Stimulated activated effector memory CD8-positive, alpha-beta T cell treated with anti-CD3 and anti-CD28 coated beads, Interleukin-12 subunit alpha, Interleukin-12 subunit beta, amount 100 ng/mL, for 72 hours (primary cell): ENCODE results near the gene C9orf152.
"Not testable (repeated sequence)": the region's sequence is repeated elsewhere in the genome, so short reads cannot be mapped to it uniquely, and the experiment has no call there.

ENCODE experiments used
- ATAC-seq: fragments of 150-1000 bp; cut with Tn5 transposase; 2 replicates; pipeline ENCODE4 v1.10.0; 2021
- DNase-seq, 2 donors: peaks; one replicate each; pipeline ENCODE4 v3.0.0; 2021 to 2022; ENCODE audit warnings: low spot score in 2 of 2
- H3K27ac Mint-ChIP-seq: one replicate; pipeline ENCODE4 v1.8.0; 2022; ENCODE audit warnings: mild to moderate bottlenecking, mixed read lengths
- H3K36me3 Mint-ChIP-seq: one replicate; pipeline ENCODE4 v1.8.0; 2022; ENCODE audit warnings: mild to moderate bottlenecking, mixed read lengths
- H3K4me1 Mint-ChIP-seq: one replicate; pipeline ENCODE4 v1.8.0; 2022; ENCODE audit warnings: mixed read lengths
- H3K4me3 Mint-ChIP-seq: one replicate; pipeline ENCODE4 v1.8.0; 2022; ENCODE audit warnings: mild to moderate bottlenecking, mixed read lengths
- H3K9me3 Mint-ChIP-seq: one replicate; pipeline ENCODE4 v1.8.0; 2022; ENCODE audit warnings: mixed read lengths

C9orf152 gene

DNA sequence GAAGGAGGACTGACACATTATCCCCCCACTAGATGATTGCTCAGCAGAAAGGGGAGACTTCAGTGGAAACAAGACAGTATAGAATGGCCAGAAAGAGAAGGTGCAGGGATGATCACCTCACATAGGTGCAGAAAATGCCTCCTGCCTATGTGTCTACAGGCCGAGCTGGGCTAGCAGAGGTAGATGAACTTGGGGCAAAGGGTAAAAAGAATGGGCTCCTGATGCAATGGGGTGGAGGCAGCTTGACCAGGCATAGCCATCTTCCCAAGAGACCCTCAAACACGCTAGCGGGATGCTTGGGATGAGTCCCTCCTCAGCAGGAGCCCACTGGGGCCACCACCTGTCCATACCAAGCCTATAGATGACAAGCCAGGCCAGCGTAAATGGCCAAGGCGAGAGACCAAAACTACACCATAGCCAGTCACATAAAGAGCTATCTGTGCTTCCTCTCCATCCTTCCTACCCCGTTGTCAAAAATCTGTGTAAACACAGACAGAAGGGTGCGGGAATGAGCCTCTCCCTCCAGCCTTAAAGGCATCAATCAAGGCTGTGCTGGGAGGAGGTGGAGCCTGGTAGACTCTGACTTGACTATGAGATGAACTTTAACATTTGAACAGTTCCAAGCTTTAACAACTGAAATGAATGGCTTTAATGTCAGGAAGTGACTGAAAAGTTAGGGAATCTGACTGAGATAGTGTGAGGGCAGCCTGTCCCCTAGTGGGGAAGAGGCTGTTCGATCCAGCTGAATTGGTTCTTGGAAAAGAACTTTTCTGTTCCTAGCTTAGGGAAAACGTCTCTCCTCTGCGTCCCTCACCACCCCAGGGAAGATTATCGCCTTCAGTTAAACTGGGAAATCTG is 10.4 kb downstream of the C9orf152 start:
- Mint-ChIP-seq H3K4me3 (no peak overlapping the region), H3K27ac (no peak overlapping the region), H3K4me1 (no peaks in the 10 kb centered on the region), H3K9me3 (no peaks in the 10 kb centered on the region), H3K36me3 (no peaks in the 10 kb centered on the region)
- no peak for DNase-seq
- ATAC-seq = no peak

DNA sequence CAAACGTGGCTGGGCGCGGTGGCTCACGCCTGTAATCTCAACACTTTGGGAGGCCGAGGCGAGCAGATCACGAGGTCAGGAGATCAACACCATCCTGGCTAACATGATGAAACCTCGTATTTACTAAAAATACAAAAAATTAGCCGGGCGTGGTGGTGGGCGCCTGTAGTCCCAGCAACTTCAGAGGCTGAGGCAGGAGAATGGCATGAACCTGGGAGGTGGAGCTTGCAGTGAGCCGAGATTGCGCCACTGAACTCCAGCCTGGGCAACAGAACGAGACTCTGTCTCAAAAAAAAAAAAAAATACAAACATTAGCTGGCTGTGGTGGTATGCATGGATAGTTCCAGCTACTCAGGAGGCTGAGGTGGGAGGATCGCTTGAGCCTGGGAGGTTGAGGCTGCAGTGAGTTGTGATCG is 11.9 kb downstream of the C9orf152 start:
- not testable (repeated sequence) for DNase-seq, ATAC-seq, H3K27ac Mint-ChIP-seq, H3K4me1 Mint-ChIP-seq, H3K9me3 Mint-ChIP-seq, H3K36me3 Mint-ChIP-seq, H3K4me3 Mint-ChIP-seq

DNA sequence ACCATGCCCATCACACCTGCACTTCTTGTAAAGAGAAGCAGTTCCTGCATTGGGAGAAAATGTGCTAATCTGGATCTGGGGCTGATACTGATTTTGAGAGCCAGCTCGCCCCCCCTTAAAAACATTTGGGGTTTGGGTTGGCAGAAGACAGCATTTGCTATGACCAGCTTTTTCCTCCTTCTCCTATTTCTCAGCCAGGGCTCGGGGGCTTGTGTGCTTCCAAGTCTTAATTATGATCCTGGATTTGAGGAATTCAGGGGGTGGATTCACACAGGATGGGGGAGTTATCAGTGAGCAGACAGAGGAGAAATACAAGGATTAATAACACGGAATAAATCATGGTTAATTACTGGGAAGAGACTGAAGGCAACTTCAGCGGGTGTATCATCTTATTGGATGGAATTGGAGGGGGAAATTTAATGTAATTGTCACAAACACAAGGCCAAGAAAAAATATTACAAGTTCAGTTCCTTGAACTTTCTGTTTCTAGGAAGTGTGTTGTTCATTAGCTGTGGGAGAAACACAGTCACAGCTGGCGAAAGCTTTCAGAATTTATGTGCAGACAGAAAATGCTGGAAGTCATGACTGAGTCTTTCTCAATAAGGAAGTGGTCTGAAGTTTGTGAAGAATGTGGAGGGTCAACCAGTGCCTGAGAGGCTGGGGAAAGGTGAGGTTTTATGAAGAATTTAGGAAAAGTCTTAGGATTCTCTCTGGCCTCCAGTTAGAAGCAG is 15.3 kb downstream of the C9orf152 start:
- no peak overlapping the region for H3K27ac Mint-ChIP-seq
- no peak for DNase-seq
- H3K36me3 Mint-ChIP-seq = no peaks in the 10 kb centered on the region
- H3K4me3 Mint-ChIP-seq = no peak overlapping the region
- ATAC-seq = no peak
- no peaks in the 10 kb centered on the region for H3K9me3 Mint-ChIP-seq
- H3K4me1 Mint-ChIP-seq = no peaks in the 10 kb centered on the region

DNA sequence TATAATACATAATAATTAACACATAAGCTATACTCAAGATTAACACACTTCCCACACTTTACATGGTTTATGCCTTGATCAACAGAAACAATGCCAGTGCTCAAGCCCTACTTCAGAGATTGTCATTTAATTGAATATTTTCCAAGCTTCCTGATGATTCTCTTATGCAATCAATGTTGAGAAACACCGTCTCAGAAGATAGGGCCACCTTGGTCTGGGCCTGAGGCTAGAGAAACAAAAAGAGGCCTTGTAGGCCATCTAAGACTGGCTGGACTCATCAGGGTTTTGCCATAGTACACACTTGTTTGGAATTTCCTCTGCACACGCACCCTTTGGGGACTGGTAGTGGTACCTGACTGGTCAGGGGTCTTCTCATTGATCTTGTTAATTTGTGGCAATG is 16.3 kb downstream of the C9orf152 start:
- ATAC-seq = no peak
- H3K27ac Mint-ChIP-seq = no peak overlapping the region

DNA sequence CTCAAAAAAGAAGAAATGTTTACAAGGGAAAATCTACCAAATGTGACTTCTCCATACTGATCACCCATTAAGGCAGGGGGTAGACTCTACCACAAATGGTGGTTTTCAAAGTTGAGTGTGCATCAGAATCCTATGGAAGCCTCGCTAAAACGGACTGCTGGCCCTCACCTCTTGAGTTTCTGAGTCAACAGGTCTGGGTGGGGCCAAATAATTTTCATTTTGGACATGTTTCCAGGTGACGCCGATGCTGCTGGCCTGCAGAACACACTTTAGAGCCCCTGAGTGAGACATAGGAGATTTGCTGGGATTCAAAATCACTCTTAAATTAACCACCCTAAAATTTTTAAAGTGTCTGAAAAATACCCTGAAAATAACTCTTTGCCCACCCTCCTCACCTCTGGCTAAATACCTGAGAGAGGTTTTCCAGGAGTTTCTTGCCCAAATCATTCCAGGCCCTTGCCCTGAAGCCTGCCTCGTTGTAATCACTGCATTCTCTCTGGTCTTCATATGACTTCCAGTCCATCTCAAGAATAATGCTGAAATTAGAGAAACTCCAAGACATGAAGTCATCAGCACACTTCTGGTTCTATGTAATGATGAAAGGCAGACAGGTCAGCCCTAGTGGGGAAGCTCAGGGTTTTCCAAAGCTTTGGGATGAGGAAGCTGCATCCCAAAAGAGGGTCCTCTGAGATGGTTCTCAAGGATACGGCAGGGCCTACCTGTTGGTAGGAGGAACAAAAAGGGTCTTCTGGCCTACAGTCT is 18.2 kb downstream of the C9orf152 start:
- no peaks in the 10 kb centered on the region for H3K9me3 Mint-ChIP-seq
- no peaks in the 10 kb centered on the region for H3K4me1 Mint-ChIP-seq
- DNase-seq = no peak
- no peak overlapping the region for H3K27ac Mint-ChIP-seq
- H3K4me3 Mint-ChIP-seq = no peak overlapping the region
- ATAC-seq = no peak
- no peaks in the 10 kb centered on the region for H3K36me3 Mint-ChIP-seq

More for the DNA sequence above, 16.3 kb downstream of the C9orf152 start:
- Mint-ChIP-seq H3K36me3 (no peaks in the 10 kb centered on the region), H3K9me3 (no peaks in the 10 kb centered on the region), H3K4me1 (no peaks in the 10 kb centered on the region), H3K4me3 (no peak overlapping the region)
- no peak for DNase-seq

DNA sequence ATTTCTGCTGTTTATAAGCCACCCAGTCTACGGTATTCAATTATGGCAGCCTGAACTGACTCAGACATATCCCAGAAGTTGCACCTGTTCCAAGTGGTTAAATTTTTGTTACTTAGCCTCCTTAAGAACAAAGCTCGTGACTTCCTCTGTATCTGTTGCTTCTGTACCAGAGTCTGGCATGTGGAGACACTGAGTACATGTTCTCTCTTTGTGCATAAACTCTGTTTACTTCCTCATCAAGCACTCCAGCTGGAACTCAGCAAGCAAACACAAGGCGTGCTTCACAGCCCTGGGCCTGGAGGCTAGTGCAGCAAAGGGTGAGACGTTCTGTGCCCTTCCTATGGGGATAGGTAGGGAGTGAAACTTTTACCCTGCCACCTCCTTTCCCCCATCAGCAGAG is 19.0 kb downstream of the C9orf152 start:
- H3K9me3 Mint-ChIP-seq = no peaks in the 10 kb centered on the region
- no peak overlapping the region for H3K4me3 Mint-ChIP-seq
- H3K4me1 Mint-ChIP-seq = no peaks in the 10 kb centered on the region
- H3K27ac Mint-ChIP-seq = no peak overlapping the region
- H3K36me3 Mint-ChIP-seq = no peaks in the 10 kb centered on the region
- ATAC-seq (no peak), DNase-seq (no peak)

DNA sequence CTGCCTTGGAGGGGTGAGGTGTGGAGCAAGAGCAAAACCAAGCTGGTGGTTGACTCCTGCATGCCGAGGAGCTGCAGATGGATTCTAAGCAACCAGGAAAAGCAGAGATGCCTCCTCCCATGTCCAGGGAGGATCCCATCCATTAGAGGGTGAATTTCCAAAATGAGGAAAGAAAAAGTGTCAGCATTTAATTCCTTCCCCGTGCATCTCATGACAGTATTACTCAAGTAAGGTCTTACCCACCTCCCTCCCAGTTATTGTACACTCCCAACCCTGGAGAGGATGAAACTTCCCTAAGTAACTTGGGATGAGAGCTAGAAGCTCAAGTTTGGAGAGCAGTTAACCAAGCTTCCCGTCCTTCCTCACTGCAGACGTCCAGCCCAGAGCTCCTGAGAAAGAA is 19.9 kb downstream of the C9orf152 start:
- no peak overlapping the region for H3K4me3 Mint-ChIP-seq
- no peak overlapping the region for H3K27ac Mint-ChIP-seq
- no peak for DNase-seq
- no peaks in the 10 kb centered on the region for H3K4me1 Mint-ChIP-seq
- no peaks in the 10 kb centered on the region for H3K36me3 Mint-ChIP-seq
- no peak for ATAC-seq
- H3K9me3 Mint-ChIP-seq = no peaks in the 10 kb centered on the region

DNA sequence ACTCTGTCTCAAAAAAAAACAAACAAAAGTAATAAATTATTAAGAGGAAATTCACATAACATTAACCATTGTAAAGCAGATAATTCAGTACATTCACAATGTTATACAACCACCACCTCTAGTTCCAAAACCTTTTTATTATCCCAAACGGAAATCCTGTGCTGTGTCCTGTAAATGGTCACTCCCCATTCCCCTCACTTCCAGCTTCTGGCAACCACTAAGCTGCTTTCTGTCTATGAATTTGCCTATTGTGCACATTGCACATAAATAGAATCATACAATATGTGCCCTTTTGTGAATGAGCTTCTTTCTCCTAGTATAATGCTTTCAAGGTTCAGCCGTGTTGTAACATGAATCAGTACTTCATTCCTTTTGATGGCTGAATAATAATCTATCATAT is 20.8 kb downstream of the C9orf152 start:
- H3K4me1 Mint-ChIP-seq = no peaks in the 10 kb centered on the region
- H3K36me3 Mint-ChIP-seq = no peaks in the 10 kb centered on the region
- DNase-seq = no peak
- H3K4me3 Mint-ChIP-seq = no peak overlapping the region
- H3K27ac Mint-ChIP-seq = no peak overlapping the region
- H3K9me3 Mint-ChIP-seq = no peaks in the 10 kb centered on the region
- no peak for ATAC-seq

DNA sequence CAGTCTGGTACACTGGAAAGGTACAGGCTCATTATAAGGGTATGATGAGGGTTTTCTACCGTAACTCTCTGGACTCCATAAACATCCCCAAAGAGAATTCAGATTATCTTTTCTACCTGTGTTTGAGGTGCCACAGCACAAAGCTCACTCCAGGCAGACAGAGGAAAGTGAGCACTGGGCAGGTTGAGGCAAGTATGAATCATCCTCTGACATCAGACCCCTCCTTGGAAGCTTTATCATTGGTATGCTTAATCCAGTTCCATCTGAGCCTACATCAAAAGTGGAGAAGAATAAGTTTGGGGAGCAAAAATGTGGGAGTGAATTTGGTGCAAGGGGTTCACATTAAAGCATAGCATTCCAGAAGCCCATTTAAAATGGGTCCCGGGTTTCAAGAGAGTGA is 21.7 kb downstream of the C9orf152 start:
- Mint-ChIP-seq H3K9me3 (no peaks in the 10 kb centered on the region), H3K4me3 (no peak overlapping the region), H3K4me1 (no peaks in the 10 kb centered on the region), H3K27ac (no peak overlapping the region), H3K36me3 (no peaks in the 10 kb centered on the region)
- ATAC-seq (no peak), DNase-seq (no peak)

DNA sequence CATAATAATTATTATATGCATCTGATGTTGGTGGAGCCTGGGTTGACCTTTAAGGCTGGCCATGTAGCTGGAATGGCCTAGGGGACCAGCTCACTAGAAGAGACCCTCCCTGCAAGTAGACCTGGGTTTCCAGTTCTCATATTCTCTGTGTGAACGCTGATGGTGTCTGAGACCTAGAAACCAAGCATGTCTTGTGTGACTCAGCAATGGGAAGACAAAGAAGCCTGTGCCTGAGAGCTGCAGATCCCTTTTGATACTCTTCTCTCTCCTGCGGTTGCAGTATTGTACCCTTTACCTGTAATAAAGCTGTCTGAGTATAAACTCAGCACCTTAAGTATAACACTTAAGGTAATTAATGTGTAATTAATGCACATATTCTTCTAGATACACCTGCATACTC is 22.2 kb downstream of the C9orf152 start:
- Mint-ChIP-seq H3K4me1 (no peaks in the 10 kb centered on the region), H3K27ac (no peak overlapping the region), H3K4me3 (no peak overlapping the region), H3K36me3 (no peaks in the 10 kb centered on the region), H3K9me3 (no peaks in the 10 kb centered on the region)
- no peak for DNase-seq
- no peak for ATAC-seq

DNA sequence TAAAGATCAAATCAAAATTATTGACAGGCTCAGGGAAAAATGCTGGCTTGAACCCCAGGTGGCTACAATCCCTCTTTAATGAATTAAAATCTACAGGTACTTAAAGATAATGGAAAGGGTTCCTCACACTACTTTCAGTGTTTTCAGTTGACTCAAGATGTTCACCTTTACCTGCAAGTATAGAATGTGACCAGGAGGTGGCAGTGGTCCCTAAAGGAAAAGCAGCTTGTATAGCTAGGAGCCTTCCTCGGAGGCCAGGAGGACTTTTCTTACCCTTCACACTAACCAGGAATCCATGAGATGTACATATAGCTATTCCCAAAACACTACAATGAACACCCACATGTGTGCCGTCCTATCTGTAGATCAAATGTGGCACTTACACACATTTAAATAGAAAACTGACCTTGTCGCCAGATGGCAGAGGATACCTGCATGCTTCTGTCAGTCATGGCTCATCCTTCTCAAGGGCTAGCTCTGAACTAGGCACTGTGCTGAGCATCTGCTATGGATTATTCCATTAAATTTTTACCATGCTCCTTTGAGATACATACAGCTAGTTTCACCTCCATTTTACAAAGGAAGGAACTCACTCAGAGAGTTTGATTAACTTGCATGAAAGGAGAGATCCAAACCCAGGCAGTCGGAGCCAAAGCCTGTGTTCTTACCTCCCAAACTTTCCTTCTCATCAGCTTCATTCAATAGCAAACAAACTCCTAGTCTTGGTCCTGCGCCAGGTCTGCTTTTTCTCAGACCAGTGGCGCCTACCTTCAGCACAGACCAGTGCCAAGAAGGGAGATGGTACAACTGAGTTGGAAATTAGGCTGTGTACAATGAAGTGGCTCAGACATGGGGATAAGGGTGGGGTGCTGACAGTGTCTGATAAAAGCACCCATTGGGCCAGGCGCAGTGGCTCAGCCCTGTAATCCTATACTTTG is 24.5 kb downstream of the C9orf152 start:
- peak; percentile 18 to 55 for DNase-seq
- no peaks in the 10 kb centered on the region for H3K4me1 Mint-ChIP-seq
- peak; percentile 65 for ATAC-seq
- H3K9me3 Mint-ChIP-seq = no peaks in the 10 kb centered on the region
- no peak overlapping the region for H3K4me3 Mint-ChIP-seq
- H3K27ac Mint-ChIP-seq = no peak overlapping the region
- H3K36me3 Mint-ChIP-seq = no peaks in the 10 kb centered on the region

DNA sequence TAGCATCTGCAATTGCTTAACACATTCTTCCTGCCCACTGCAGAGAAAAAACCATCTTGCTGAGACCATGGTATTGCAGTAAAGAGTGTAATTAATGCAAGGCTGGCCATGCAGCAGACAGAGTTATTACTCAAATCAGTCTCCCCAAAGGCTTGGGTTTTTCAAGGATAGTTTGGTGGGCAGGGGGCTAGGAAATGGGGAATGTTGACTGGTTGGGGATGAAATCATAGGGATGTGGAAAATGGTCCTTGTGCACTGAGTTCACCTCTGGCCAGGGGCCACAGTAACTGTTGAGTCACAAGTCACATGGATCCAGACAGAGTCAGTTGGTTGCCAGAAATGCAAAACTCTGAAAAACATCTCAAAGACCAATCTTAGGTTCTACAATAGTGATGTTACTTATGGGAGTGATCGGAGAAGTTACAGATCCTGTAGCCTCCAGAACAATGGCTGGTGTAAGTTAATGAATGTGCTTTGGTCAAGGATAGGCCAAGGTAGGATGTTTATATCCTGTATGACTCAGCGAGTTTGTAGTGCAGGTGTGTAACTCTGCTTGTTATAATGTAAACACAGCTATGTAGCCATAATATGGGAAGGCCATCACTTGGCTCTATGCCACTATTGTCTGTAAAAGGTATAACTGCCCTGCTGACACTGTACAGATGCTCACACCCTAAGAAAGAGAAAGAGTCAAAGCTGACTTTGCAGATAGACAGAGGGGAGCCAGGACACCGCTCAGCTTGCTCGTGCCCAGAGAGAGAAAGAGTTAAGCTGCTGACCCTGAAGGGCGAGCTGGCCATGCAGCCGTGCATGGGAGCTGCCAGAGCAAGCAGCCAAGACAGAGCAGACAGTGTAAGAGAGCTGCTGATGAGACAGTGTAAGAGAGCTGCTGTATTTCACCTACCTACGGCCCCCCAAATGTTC is 27.2 kb downstream of the C9orf152 start:
- Mint-ChIP-seq H3K36me3 (no peaks in the 10 kb centered on the region), H3K27ac (no peak overlapping the region), H3K4me3 (no peak overlapping the region), H3K4me1 (no peaks in the 10 kb centered on the region), H3K9me3 (no peaks in the 10 kb centered on the region)
- ATAC-seq (no peak), DNase-seq (no peak)

DNA sequence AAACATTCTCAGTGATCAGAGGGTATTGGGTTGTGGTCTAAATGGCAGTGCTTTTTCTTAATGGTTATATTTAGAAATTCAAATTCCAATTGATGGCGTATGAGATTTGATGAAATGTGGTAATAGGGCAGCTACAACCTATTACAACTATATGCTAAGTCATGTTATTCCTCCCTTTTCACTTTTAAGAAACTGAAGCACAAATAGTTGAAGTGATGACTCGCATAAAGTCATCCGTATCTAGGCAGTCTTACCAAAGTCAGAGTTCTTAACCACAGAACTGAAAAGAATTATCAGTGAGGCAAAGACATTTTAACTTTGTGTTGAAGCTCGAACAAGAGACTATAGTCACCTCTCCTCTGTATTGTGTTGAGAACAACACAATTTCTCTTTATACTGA is 28.2 kb downstream of the C9orf152 start:
- Mint-ChIP-seq H3K36me3 (no peaks in the 10 kb centered on the region), H3K9me3 (no peaks in the 10 kb centered on the region), H3K4me3 (no peak overlapping the region), H3K27ac (no peak overlapping the region), H3K4me1 (no peaks in the 10 kb centered on the region)
- DNase-seq (no peak), ATAC-seq (no peak)

DNA sequence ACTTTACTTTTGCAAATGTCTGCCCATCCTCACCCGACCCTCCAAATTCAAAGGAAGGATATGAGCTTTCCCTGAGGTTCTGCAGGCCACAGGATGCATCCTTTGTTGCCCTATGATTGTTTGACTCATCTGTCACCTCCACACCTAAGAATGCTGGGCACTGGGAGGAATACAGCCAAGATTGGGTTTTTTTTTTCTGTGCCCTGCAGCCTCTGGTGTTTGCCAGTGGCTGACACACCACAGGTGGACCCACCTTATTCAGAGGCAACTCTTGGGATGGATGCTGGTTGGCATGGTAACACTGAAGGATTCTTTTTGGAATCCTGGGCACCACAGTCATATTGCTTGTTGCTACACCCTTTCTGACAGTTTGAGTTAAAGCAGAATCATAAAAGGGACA is 29.7 kb downstream of the C9orf152 start:
- Mint-ChIP-seq H3K27ac (no peak overlapping the region), H3K4me1 (peaks cover 5% of the 10 kb centered on the region), H3K9me3 (no peaks in the 10 kb centered on the region), H3K4me3 (no peak overlapping the region), H3K36me3 (no peaks in the 10 kb centered on the region)
- DNase-seq (no peak), ATAC-seq (no peak)
